ENCODE data around the gene AGXT.

GRCh38 chr2:240888890-240889573 is 20.4 kb downstream of the AGXT start:
- TF ChIP-seq CTCF (conservative IDR thresholded peaks at IDR 0.05; ENCODE audit: low read depth, low read length) (no peak), EZH2 (IDR thresholded peaks at IDR 0.05; ENCODE audit: borderline replicate concordance, low read depth, low read length, poor library complexity, severe bottlenecking) (no peak)
